HEK293 (cell line): ENCODE results near the gene CDO1.

Experiments used
- PRDM2 ChIP-seq: fragments of 450-650 bp; formaldehyde crosslinking; IDR thresholded peaks from 2 replicates; pipeline ENCODE4 v1.5.1; 2016; ENCODE audit warnings: missing biosample characterization, missing genetic modification characterization, borderline replicate concordance
- PRDM4 ChIP-seq: fragments of 450-650 bp; formaldehyde crosslinking; IDR thresholded peaks from 2 replicates; pipeline ENCODE4 v1.5.1; 2017; ENCODE audit warnings: missing biosample characterization, missing genetic modification characterization
- PRDM6 ChIP-seq: fragments of 450-650 bp; formaldehyde crosslinking; IDR thresholded peaks from 2 replicates; pipeline ENCODE4 v1.5.1; 2017; ENCODE audit warnings: missing biosample characterization, missing genetic modification characterization
- REST ChIP-seq: fragments of 450-650 bp; formaldehyde crosslinking; IDR thresholded peaks from 2 replicates; pipeline ENCODE4 v1.5.1; 2016; ENCODE audit warnings: missing biosample characterization, missing genetic modification characterization
- ZBTB11 ChIP-seq: fragments of 450-650 bp; formaldehyde crosslinking; conservative IDR thresholded peaks from 2 replicates; pipeline ENCODE4 v1.5.1; 2016; ENCODE audit warnings: low read depth, missing biosample characterization, missing genetic modification characterization
- ZBTB49 ChIP-seq: fragments of 450-650 bp; formaldehyde crosslinking; IDR thresholded peaks from 2 replicates; pipeline ENCODE4 v1.5.1; 2016; ENCODE audit warnings: missing biosample characterization, missing genetic modification characterization, low read depth
- ZFP3 ChIP-seq: fragments of 450-650 bp; formaldehyde crosslinking; IDR thresholded peaks from 2 replicates; pipeline ENCODE4 v1.5.1; 2016; ENCODE audit warnings: low read depth, missing biosample characterization, missing genetic modification characterization
- ZNF211 ChIP-seq: fragments of 450-650 bp; formaldehyde crosslinking; IDR thresholded peaks from 2 replicates; pipeline ENCODE4 v1.5.1; 2016; ENCODE audit warnings: low read depth, missing biosample characterization, missing genetic modification characterization
- ZNF223 ChIP-seq: fragments of 450-650 bp; formaldehyde crosslinking; IDR thresholded peaks from 2 replicates; pipeline ENCODE4 v1.5.1; 2016; ENCODE audit warnings: missing biosample characterization, missing genetic modification characterization
- ZNF280C ChIP-seq: fragments of 450-650 bp; formaldehyde crosslinking; IDR thresholded peaks from 2 replicates; pipeline ENCODE4 v1.5.1; 2016; ENCODE audit warnings: missing biosample characterization, missing genetic modification characterization
- ZNF302 ChIP-seq: fragments of 450-650 bp; formaldehyde crosslinking; IDR thresholded peaks from 2 replicates; pipeline ENCODE4 v1.5.1; 2016; ENCODE audit warnings: missing biosample characterization, missing genetic modification characterization, low read depth
- ZNF335 ChIP-seq: fragments of 450-650 bp; formaldehyde crosslinking; conservative IDR thresholded peaks from 2 replicates; pipeline ENCODE4 v1.5.1; 2016; ENCODE audit warnings: missing biosample characterization, missing genetic modification characterization
- ZNF366 ChIP-seq: fragments of 450-650 bp; formaldehyde crosslinking; conservative IDR thresholded peaks from 2 replicates; pipeline ENCODE4 v1.5.1; 2016; ENCODE audit warnings: missing biosample characterization, missing genetic modification characterization
- ZNF391 ChIP-seq: fragments of 450-650 bp; formaldehyde crosslinking; IDR thresholded peaks from 2 replicates; pipeline ENCODE4 v1.5.1; 2016; ENCODE audit warnings: low read depth, missing biosample characterization, missing genetic modification characterization, borderline replicate concordance
- ZNF654 ChIP-seq: fragments of 450-650 bp; formaldehyde crosslinking; IDR thresholded peaks from 2 replicates; pipeline ENCODE4 v1.5.1; 2016; ENCODE audit warnings: low read depth, missing biosample characterization, missing genetic modification characterization

CDO1 gene

GRCh38 chr5:115841382-115842088 lies 25.1 kb upstream of the CDO1 start, which contains the start of the genes AP3S1 and ATG12 (continued):
- no peak for TF ChIP-seq ZNF366 (tag by site-specific recombination)
- no peak for TF ChIP-seq ZNF280C
- no peak for TF ChIP-seq ZNF654
- peak; percentile 95 for TF ChIP-seq ZBTB11
- TF ChIP-seq ZNF302 = no peak
- no peak for TF ChIP-seq ZFP3 (tag by site-specific recombination)
- 0 out of 2 replicates have a peak, but pooled peaks have one; percentile 9 for TF ChIP-seq PRDM4 (tag by site-specific recombination)
- TF ChIP-seq PRDM2 (tag by site-specific recombination) = no peak
- no peak for TF ChIP-seq ZNF223 (tag by site-specific recombination)
- no peak for TF ChIP-seq PRDM6 (tag by site-specific recombination)
- TF ChIP-seq REST = 0 out of 2 replicates have a peak, but pooled peaks have one; percentile 23
- TF ChIP-seq ZBTB49 (tag by site-specific recombination) = no peak
- no peak for TF ChIP-seq ZNF391
- TF ChIP-seq ZNF211 (tag by site-specific recombination) = no peak
- TF ChIP-seq ZNF335 (tag by site-specific recombination) = peak; percentile 90
